ENCODE measurements around the gene ZCCHC10.
A peak's percentile ranks its signal among the peaks of the same experiment; 100 is the strongest.
"Not testable (repeated sequence)": the region's sequence is repeated elsewhere in the genome, so short reads cannot be mapped to it uniquely, and the experiment has no call there.

ZCCHC10 gene

DNA sequence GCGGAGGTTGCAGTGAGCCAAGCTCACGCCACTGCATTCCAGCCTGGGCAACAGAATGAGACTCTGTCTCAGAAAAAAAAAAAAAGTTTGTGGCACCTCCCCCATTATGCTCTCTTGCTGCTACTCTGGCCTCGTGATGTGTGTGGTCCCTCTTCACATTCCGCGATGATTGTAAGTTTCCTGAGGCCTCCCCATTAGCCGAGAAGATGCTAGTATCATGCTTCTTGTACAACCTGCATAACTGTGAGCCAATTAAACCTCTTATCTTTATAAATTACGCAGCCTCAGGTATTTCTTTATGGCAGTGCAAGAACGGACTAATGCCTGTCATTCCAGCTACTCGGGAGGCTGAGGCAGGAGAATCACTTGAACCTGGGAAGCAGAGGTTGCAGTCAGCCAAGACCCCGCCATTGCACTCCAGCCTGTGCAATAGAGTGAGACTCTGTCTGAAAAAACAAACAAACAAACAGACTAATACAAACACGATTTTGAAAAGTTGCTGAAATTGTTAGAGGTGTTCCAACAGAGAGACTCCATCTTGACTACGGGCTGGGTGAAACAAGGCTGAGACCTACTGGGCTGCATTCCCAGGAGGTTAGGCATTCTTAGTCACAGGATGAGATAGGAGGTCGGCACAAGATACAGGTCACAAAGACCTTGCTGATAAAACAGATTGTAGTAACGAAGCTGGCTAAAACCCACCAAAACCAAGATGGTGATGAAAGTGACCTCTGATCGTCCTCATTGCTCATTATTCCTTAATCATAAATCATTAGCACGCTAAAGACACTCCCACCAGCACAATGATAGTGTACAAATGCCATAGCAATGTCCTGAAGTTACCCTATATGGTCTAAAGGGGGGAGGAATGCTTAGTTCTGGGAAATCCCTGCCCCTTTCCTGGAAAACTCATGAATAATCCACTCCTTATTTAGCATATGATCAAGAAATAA, 54.6 kb downstream of the ZCCHC10 start:
- DNase-seq, result no peak

DNA sequence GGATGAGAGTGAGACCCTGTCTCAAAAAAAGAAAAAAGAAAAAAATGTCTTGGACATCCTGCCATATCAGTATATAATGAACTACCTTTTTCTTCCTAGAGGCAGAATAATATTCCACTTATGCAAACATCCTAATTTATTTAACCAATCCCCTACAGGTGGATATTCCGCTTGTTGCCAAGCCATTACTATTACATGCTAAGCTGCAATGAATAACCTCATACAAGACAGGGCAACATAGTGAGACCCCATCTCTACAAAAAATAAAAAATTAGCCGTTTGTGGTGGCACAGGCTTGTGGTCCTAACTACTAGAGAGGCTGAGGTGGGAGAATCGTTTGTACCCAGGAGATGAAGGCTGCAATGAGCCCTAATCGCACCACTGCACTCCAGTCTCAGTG, 61.2 kb downstream of the ZCCHC10 start:
- no peak for DNase-seq

DNA sequence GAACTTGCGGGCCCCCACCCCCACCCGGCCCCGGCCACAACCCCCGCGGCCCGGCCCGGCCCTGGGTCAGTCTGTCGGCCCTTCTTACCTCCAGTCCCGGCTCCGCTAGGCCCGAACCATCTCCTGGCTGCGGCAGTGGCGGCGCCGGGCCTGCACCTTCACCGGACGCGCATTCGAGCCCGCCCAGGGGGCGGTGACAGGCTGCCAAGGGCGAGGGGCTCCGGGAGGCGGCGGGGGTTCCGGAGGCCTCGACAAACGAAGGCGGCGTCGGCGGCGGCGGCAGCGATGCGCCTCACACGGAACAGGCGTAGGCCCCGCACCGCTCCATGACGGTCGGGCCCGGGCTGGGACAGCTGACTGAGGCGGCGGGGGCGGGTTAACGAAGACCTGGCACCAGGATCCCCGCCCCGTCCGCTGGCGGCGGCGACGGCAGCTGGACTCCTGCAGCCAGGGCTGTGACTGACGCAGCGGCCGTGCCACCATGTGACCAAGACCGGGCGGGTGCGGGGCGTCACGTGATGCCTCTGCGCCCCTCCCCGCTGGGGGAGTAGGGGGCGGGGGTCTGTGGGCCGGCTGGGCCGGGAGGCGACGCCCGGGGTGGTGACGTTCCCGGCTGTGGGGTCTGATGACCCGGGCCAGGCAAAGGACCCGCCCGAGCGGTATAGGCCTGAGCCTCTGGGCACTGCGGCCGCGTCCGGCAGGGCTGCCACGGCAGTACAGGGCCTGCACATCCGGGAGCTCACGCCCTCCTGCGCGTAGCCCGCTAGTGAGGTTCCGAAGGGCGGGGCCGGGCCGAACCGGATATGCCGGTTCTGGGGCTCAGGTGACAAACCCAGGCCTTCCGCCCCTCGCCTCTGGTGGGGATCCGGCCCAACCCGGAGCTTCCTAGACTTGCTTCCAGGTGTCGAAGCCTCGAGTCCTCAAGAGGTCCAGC, 62.9 kb downstream of the ZCCHC10 start, which contains the start of gene AFF4:
TSS of gene AFF4 (minus strand) at position 464 of the 934 bp plus-strand sequence. CDS start 26,445 bp downstream, outside the sequence.
- peak; percentile 93 for DNase-seq

DNA sequence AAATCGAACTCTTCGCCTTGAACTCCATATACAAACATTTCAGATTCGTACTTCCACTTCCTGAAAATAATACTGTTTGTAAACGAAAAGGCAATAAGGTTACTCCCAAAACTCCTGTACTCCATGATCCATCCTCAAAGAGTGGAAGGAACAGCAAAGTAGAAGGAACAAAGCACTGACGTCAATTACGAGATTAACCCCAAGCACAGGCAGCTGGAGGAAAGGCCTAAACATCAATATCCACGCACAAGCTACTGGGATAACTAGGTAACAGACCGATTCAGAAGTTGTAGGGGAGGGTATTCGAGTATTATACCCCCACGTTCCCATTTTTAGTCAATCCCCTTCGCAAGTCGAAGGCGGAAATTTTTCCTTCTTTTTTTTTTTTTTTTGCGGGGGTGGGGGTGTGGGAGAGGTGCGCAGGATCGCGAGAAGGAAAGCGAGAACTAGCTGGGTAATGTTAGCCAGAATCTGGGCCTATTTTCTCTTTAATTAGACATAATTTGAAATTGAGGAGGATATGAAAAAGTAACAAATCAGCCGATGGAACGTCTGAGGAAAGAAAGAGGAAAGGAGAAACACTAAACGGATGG, 63.8 kb downstream of the ZCCHC10 start:
- peak; percentile 30 for DNase-seq

DNA sequence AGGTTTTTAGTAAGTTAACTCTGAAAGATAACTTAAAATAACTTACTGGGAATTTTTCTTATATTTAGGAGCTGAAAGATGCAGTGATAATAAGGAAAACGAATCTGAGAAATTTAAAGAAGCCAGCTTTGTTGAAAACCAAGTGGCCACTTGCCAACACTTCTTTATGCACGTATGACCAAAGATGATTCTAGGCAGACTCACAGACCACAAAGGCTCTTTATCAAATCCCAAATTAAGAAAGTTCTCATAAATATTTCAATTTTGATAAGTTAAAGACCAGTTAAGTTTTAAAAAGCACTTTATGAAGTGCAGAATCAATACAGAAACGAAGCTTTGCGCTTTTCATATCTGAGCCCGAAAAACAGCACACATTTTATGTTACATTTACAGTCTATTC, 64.5 kb downstream of the ZCCHC10 start:
- no peak for DNase-seq

DNA sequence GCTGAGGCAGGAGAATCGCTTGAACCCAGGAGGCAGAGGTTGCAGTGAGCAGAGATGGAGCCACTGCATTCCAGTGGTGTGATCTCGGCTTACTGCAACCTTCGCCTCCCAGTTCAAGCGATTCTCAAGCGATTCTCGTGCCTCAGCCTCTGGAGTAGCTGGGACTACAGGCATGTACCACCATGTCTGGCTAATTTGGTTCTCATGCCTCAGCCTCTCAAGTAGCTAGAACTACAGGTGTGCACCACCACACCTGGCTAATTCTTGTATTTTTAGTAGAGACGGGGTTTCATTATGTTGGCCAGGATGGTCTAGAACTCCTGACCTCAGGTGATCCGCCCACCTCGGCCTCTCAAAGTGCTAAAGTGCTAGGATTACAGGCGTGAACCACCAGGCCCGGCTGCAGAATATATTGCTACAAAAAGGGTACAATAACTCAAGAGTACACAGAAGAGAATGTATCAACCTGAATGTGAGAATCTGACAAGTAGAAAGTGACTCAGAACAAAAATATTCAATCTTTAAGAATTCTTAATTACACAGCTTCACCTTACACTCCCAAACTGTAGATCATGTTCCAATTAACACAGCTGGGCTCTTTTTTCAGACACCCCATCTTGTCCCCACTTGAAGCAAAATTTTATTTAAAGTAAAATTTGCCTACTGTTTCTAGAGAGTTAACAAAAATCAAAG, 65.1 kb downstream of the ZCCHC10 start:
- DNase-seq, result not testable (repeated sequence)

DNA sequence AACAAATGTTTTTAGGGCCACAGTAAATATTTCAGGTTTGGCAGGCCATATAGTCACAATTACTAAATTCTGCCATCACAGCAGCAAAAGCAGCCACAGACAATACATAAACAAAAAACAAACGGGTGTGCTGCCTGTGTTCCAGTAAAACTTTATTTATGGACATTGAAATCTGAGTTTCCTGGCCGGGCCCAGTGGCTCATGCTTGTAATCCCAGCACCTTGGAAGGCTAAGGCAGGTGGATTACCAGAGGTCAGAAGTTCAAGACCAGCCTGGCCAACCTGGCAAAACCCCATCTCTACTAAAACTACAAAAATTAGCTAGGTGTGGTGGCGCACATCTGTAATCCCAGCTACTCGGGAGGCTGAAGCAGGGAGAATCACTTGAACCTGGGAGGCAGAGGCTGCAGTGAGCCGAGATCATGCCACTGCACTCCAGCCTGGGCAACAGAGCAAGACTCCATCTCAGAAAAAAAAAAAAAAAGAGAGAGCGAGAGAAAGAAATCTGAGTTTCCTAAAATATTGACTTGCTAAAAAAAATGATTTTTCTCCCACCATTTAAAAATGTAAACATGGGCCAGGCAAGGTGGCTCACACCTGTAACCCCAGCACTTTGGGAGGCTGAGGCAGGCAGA, 70.1 kb downstream of the ZCCHC10 start:
- DNase-seq, result not testable (repeated sequence)

DNA sequence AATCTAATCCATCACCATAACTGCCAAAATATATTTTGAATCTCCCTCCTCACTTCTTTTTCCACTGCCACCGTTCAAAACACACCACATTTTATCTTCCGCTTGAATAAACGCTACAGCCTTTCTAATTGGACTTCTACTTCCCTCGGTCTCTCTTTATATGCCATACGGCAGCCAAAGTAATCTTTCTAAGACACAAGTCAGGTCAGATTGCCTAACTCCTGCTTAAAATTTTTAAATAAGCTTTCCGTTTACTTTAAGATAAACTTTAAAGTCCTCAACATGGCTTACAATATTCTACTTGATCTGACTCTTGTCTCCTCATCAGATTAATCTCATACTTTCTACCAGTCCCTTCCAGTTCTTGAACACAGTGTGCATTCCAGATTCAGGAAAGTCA, 72.6 kb downstream of the ZCCHC10 start:
- no peak for DNase-seq

DNA sequence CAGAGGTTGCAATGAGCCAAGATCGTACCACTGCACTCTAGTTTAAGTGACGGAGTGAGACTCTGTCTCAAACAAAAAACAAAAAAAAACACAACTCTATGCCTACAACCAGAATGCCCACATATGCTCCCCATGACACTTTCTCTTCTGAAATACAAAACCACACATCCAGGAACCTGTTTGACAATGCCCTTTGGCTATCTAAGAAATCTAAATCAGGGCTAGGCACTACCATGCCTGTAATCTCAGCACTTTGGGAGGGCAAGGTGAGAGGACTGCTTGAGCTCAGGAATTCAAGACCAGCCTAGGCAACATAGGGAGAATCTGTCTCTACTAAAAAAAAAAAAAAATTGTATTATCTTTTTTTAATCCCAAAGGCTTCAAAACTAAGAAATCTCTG, 73.5 kb downstream of the ZCCHC10 start:
- DNase-seq, result no peak

DNA sequence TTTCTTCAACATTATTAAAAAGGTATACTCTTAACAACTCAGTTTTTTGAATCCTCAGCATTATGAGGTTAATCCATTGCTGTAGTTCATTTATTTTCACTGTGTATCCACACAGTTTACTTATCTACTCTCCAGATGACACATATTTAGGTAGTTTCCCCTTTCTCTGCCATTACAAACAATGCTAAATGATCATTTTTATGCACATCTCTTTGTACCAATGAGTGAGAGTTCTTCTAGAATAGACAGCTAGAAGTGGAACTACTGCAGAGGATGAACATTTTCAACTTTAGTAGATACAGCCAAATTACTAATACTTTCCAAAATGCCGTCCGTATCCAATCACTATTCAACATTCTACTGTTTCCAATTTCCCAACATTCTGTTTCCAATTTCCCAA, 74.5 kb downstream of the ZCCHC10 start:
- no peak for DNase-seq

DNA sequence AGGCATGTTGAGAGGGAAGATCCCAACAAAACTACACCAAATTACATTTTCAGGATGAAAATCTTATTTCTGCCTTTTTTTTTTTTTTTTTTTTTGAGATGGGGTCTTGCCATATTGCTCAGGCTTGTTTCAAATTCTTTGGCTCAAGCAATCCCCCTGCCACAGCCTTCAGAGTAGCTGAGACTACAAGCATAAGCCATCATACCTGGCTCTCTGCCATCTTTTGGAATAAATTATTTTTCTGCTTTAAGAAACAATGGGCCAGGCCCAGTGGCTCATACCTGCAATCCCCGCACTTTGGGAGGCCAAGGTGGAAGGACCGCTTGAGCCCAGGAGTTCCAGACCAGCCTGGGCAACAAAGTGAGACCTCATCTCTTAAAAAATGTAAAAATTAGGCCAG, 77.2 kb downstream of the ZCCHC10 start:
- no peak for DNase-seq

DNA sequence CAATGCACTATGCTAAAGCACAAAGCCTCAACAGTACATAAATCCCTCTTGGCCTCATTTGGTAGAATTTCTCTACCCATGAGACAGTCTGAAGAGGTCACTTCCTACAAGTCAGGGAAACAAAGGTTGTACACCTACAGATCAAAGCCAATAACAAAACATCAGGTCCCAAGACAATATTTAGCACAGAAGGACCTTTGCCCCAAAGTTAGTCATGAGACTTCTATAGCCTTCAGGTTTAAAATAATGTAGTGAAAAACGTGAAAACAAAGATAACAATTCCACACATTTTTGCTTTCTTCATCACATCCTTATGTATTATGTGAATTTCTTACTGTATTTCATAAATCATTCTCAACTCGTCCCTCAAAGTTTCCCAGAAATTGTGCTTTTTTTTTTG, 78.7 kb downstream of the ZCCHC10 start:
- no peak for DNase-seq
